ENCODE data around the gene MRC2.

The MRC2 gene

DNA sequence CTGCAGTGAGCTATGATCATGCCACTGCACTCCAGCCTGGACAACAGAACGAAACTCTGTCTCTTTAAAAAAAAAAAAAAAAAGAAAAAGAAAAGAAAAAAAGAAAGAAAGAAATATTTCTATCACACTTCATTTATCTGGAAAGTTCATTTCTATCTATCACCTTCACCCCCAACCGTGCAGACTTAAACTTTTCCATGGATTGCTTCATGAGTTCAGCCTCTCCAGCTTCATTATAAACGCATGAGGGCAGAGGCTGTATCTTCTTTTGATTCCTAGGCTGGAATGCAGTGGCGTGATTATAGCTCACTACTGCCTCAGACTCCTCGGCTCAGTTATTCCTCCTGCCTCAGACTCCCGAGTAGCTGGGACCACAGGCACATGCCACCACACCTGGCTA lies 28.2 kb downstream of the MRC2 start:
- H3K27ac ChIP-seq (replicated peaks) = no peak overlapping the region
- H3K27me3 ChIP-seq (ENCODE audit: insufficient read depth, poor library complexity, severe bottlenecking) = no peaks in the 10 kb centered on the region
- TF ChIP-seq, protein P1, sequence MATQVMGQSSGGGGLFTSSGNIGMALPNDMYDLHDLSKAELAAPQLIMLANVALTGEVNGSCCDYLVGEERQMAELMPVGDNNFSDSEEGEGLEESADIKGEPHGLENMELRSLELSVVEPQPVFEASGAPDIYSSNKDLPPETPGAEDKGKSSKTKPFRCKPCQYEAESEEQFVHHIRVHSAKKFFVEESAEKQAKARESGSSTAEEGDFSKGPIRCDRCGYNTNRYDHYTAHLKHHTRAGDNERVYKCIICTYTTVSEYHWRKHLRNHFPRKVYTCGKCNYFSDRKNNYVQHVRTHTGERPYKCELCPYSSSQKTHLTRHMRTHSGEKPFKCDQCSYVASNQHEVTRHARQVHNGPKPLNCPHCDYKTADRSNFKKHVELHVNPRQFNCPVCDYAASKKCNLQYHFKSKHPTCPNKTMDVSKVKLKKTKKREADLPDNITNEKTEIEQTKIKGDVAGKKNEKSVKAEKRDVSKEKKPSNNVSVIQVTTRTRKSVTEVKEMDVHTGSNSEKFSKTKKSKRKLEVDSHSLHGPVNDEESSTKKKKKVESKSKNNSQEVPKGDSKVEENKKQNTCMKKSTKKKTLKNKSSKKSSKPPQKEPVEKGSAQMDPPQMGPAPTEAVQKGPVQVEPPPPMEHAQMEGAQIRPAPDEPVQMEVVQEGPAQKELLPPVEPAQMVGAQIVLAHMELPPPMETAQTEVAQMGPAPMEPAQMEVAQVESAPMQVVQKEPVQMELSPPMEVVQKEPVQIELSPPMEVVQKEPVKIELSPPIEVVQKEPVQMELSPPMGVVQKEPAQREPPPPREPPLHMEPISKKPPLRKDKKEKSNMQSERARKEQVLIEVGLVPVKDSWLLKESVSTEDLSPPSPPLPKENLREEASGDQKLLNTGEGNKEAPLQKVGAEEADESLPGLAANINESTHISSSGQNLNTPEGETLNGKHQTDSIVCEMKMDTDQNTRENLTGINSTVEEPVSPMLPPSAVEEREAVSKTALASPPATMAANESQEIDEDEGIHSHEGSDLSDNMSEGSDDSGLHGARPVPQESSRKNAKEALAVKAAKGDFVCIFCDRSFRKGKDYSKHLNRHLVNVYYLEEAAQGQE (IDR thresholded peaks at IDR 0.05; ENCODE audit: insufficient replicate concordance, low read depth) = no peak
- no peak for TF ChIP-seq POLR2AphosphoS5 (IDR thresholded peaks at IDR 0.05; ENCODE audit: low read depth)
- TF ChIP-seq, protein P2, sequence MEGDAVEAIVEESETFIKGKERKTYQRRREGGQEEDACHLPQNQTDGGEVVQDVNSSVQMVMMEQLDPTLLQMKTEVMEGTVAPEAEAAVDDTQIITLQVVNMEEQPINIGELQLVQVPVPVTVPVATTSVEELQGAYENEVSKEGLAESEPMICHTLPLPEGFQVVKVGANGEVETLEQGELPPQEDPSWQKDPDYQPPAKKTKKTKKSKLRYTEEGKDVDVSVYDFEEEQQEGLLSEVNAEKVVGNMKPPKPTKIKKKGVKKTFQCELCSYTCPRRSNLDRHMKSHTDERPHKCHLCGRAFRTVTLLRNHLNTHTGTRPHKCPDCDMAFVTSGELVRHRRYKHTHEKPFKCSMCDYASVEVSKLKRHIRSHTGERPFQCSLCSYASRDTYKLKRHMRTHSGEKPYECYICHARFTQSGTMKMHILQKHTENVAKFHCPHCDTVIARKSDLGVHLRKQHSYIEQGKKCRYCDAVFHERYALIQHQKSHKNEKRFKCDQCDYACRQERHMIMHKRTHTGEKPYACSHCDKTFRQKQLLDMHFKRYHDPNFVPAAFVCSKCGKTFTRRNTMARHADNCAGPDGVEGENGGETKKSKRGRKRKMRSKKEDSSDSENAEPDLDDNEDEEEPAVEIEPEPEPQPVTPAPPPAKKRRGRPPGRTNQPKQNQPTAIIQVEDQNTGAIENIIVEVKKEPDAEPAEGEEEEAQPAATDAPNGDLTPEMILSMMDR (IDR thresholded peaks at IDR 0.05; ENCODE audit: insufficient read depth, low read length) = no peak
- no peak for TF ChIP-seq SPI1 (IDR thresholded peaks at IDR 0.05; ENCODE audit: borderline replicate concordance, low read depth)
- TF ChIP-seq GABPA (IDR thresholded peaks at IDR 0.05; ENCODE audit: low read depth) = no peak

DNA sequence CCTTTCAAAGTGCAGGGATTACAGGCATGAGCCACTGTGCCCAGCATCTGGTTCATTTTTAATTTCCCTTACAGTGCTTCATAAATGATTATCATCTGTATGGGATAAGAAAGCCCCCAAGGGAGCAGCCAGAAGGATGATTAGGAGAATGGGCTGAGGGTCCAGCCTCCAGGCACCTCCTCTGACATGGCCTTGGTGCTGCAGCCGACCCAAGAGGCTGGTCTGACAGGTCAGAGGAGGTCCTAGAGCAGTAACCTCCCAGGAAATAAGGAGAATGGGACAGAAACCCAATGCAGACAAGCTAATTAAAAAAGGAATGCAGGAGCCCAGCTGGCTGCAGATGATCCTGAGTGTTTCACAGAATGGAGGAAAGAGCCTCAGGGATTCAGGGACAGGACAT lies 29.0 kb downstream of the MRC2 start:
- H3K4me3 ChIP-seq (replicated peaks; ENCODE audit: insufficient read depth, low read length) = no peak overlapping the region
- no peak for TF ChIP-seq GABPA (IDR thresholded peaks at IDR 0.05; ENCODE audit: low read depth)
- TF ChIP-seq, protein P2 (IDR thresholded peaks at IDR 0.05; ENCODE audit: insufficient read depth, low read length) = no peak
- no peak for TF ChIP-seq POLR2AphosphoS5 (IDR thresholded peaks at IDR 0.05; ENCODE audit: low read depth)
- TF ChIP-seq SPI1 (IDR thresholded peaks at IDR 0.05; ENCODE audit: borderline replicate concordance, low read depth) = no peak
- TF ChIP-seq, protein P1 (IDR thresholded peaks at IDR 0.05; ENCODE audit: insufficient replicate concordance, low read depth) = no peak
- H3K27ac ChIP-seq (replicated peaks) = no peak overlapping the region
- no peaks in the 10 kb centered on the region for H3K27me3 ChIP-seq (ENCODE audit: insufficient read depth, poor library complexity, severe bottlenecking)
- DNase-seq (ENCODE audit: low read depth in 1 of 2, low spot score in 1 of 2) = no peak

More for the DNA sequence above, 28.2 kb downstream of the MRC2 start:
- H3K4me3 ChIP-seq (replicated peaks; ENCODE audit: insufficient read depth, low read length) = no peak overlapping the region
- DNase-seq (ENCODE audit: low read depth in 1 of 2, low spot score in 1 of 2) = no peak

DNA sequence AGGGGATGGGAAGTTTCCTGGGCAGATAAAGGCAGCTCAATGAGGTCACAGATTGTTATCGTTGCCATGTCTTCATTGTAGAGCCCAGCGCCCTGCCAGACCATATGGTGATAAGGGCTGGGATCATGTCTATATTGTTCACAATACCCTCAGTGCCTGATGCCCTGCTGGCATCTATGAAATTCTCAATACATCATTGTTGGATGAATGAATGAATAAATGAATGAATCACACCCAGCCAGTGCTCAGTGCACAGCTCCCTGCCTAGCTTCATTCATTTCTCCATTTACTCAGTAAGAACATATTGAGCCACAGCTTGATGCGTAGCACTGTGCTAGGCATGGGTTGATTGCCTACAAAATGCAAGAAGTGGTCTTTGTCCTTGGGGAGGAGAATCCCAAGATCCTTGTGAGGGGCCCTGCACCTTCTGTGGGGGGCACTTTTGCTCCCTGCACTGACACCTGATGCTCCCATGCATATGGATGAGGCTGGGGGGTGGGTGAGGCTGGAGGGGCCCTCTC lies 29.7 kb downstream of the MRC2 start:
- Histone ChIP-seq H3K4me3 (replicated peaks; ENCODE audit: insufficient read depth, low read length) (no peak overlapping the region), H3K27me3 (ENCODE audit: insufficient read depth, poor library complexity, severe bottlenecking) (no peaks in the 10 kb centered on the region), H3K27ac (replicated peaks) (no peak overlapping the region)
- no peak for DNase-seq (ENCODE audit: low read depth in 1 of 2, low spot score in 1 of 2)
- TF ChIP-seq POLR2AphosphoS5 (IDR thresholded peaks at IDR 0.05; ENCODE audit: low read depth) (no peak), SPI1 (IDR thresholded peaks at IDR 0.05; ENCODE audit: borderline replicate concordance, low read depth) (no peak), GABPA (IDR thresholded peaks at IDR 0.05; ENCODE audit: low read depth) (no peak)
- TF ChIP-seq, protein P2 (IDR thresholded peaks at IDR 0.05; ENCODE audit: insufficient read depth, low read length) = no peak
- TF ChIP-seq, protein P1 (IDR thresholded peaks at IDR 0.05; ENCODE audit: insufficient replicate concordance, low read depth) = no peak

All from HL-60 (cell line).